Measurements from ENCODE around the gene HES6. TPM values are rescaled to one million over a fixed set of nuclear protein-coding genes. Genes with fewer than 3 reads are reported as not detected.

HES6 gene
- total RNA-seq, 2 experiments from 2014 or later = 5.2 to 5.6 TPM

- ChIA-PET POLR2A (no interaction called here), CTCF (interaction anchor here (0.6 to 3.9 kb wide), 45 partner anchors 9 to 1846 kb away, joined by 3 to 55 read pairs (median 3); partner anchors contain the start of genes HES6, ILKAP and PER2)
- no peaks in the 10 kb centered on the region for H3K9me3 Mint-ChIP-seq
- peak; percentile 84 for ATAC-seq
- DNase-seq = peak; percentile 89
- TF ChIP-seq CTCF (IDR thresholded peaks at IDR 0.05) = peak; percentile 79
- peaks cover 19% of the 10 kb centered on the region for H3K36me3 Mint-ChIP-seq (ENCODE audit: low read depth)
- H3K27ac Mint-ChIP-seq = no peak overlapping the region
- intact Hi-C loops (cut with micrococcal nuclease) = no loop called here
- H3K4me1 Mint-ChIP-seq (ENCODE audit: low read depth) = no peaks in the 10 kb centered on the region
- H3K27me3 Mint-ChIP-seq = no peaks in the 10 kb centered on the region
- no peak overlapping the region for H3K4me3 Mint-ChIP-seq
These were observed 23.6 kb upstream of the HES6 start for GRCh38 chr2:238263204-238264071.

GRCh38 chr2:238262496-238263122, 22.8 kb upstream of the HES6 start:
- POLR2A ChIA-PET = no interaction called here
- no peaks in the 10 kb centered on the region for H3K4me1 Mint-ChIP-seq (ENCODE audit: low read depth)
- no peaks in the 10 kb centered on the region for H3K9me3 Mint-ChIP-seq
- intact Hi-C loops (cut with micrococcal nuclease) = no loop called here
- CTCF ChIA-PET = interaction anchor here (0.6 to 3.9 kb wide), 37 partner anchors 8 to 750 kb away, joined by 3 to 55 read pairs (median 3); partner anchors contain the start of genes HES6, ILKAP and PER2
- DNase-seq = no peak
- peaks cover 17% of the 10 kb centered on the region for H3K36me3 Mint-ChIP-seq (ENCODE audit: low read depth)
- H3K4me3 Mint-ChIP-seq = no peak overlapping the region
- no peak for ATAC-seq
- H3K27me3 Mint-ChIP-seq = no peaks in the 10 kb centered on the region
- no peak overlapping the region for H3K27ac Mint-ChIP-seq
- TF ChIP-seq CTCF (IDR thresholded peaks at IDR 0.05) = no peak

GRCh38 chr2:238261718-238262375, 22.0 kb upstream of the HES6 start:
- H3K36me3 Mint-ChIP-seq (ENCODE audit: low read depth) = peaks cover 11% of the 10 kb centered on the region
- intact Hi-C loops (cut with micrococcal nuclease) = no loop called here
- no peak for DNase-seq
- no peak overlapping the region for H3K27ac Mint-ChIP-seq
- H3K4me3 Mint-ChIP-seq = no peak overlapping the region
- no peak for TF ChIP-seq CTCF (IDR thresholded peaks at IDR 0.05)
- no peaks in the 10 kb centered on the region for H3K4me1 Mint-ChIP-seq (ENCODE audit: low read depth)
- CTCF ChIA-PET = interaction anchor here (0.9 to 3.1 kb wide), 4 partner anchors 8 to 61 kb away, joined by 3 to 19 read pairs (median 8); no protein-coding TSS in a partner anchor
- POLR2A ChIA-PET = no interaction called here
- ATAC-seq = no peak
- H3K27me3 Mint-ChIP-seq = no peaks in the 10 kb centered on the region
- H3K9me3 Mint-ChIP-seq = no peaks in the 10 kb centered on the region

- no peak overlapping the region for H3K4me3 Mint-ChIP-seq
- no peak for ATAC-seq
- POLR2A ChIA-PET = no interaction called here
- intact Hi-C loops (cut with micrococcal nuclease) = no loop called here
- CTCF ChIA-PET = interaction anchor here (0.9 kb wide), 2 partner anchors 13 to 17 kb away, joined by 3 read pairs; no protein-coding TSS in a partner anchor
- no peaks in the 10 kb centered on the region for H3K9me3 Mint-ChIP-seq
- TF ChIP-seq CTCF (IDR thresholded peaks at IDR 0.05) = no peak
- no peaks in the 10 kb centered on the region for H3K4me1 Mint-ChIP-seq (ENCODE audit: low read depth)
- no peak for DNase-seq
- H3K27ac Mint-ChIP-seq = no peak overlapping the region
- H3K36me3 Mint-ChIP-seq (ENCODE audit: low read depth) = peaks cover 11% of the 10 kb centered on the region
- H3K27me3 Mint-ChIP-seq = no peaks in the 10 kb centered on the region
These were observed 21.0 kb upstream of the HES6 start for GRCh38 chr2:238260883-238261282.
